C4-2B (cell line): ENCODE data around the gene M1AP.

Source experiments
- CTCF ChIP-seq: fragments of 450-650 bp; conservative IDR thresholded peaks from 2 replicates; pipeline ENCODE4 v1.5.1; 2017; ENCODE audit warnings: mild to moderate bottlenecking
- ZFX ChIP-seq: fragments of 450-650 bp; IDR thresholded peaks from 2 replicates; pipeline ENCODE4 v1.6.1; 2017

- TF ChIP-seq CTCF (no peak), ZFX (no peak)
Measured at GRCh38 chr2:74685408-74685807, 37.3 kb upstream of the M1AP start.
